ENCODE measurements around the gene RANBP9.

Gene RANBP9

DNA sequence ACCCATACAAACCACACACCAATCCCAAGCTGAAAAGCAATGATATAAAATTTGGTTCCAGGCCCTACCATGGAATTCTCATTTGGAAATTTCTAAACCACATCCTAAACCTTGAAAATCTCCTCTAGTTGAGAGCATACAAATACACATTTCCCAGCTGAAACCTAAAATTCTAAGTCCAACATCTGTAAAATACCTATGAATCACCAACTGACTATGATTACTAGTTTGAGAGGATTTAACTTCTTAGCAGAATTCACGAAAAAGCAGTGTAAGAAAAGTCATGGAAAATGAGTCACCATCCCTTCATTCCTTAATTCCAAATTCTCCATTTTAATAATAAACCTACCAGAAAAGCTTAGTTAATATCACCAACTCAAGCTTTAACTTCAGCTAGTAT, 15.4 kb downstream of the RANBP9 start:
- Mint-ChIP-seq H3K27me3 (no peaks in the 10 kb centered on the region), H3K36me3 (peaks cover 9% of the 10 kb centered on the region), H3K4me1 (ENCODE audit: low read depth) (peaks cover 78% of the 10 kb centered on the region), H3K4me3 (no peak overlapping the region), H3K9me3 (ENCODE audit: low read depth) (no peaks in the 10 kb centered on the region), H3K27ac (peak overlapping the region; percentile 88)

DNA sequence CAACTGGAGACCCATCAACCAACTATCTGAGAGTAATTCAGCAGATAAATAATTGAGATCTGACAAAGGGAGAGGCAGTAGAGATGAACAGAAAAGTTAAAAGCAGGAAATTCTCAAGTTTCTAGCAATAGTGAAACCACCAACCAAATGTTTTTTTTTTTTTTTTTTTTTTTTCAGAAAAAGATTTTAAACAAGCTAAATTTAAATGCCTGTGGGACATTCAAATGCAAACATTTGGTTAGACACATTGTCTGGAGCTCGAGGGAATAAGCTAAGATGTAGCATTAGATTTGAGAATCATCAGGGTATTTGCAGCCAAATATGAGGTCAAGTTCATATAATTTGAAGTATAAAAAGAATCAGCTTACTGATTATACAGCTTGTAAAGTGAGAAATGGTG, 16.4 kb downstream of the RANBP9 start:
- no peaks in the 10 kb centered on the region for H3K9me3 Mint-ChIP-seq (ENCODE audit: low read depth)
- peaks cover 77% of the 10 kb centered on the region for H3K4me1 Mint-ChIP-seq (ENCODE audit: low read depth)
- peak overlapping the region; percentile 80 for H3K27ac Mint-ChIP-seq
- no peaks in the 10 kb centered on the region for H3K27me3 Mint-ChIP-seq
- peaks cover 10% of the 10 kb centered on the region for H3K36me3 Mint-ChIP-seq
- peak overlapping the region; percentile 64 for H3K4me3 Mint-ChIP-seq

DNA sequence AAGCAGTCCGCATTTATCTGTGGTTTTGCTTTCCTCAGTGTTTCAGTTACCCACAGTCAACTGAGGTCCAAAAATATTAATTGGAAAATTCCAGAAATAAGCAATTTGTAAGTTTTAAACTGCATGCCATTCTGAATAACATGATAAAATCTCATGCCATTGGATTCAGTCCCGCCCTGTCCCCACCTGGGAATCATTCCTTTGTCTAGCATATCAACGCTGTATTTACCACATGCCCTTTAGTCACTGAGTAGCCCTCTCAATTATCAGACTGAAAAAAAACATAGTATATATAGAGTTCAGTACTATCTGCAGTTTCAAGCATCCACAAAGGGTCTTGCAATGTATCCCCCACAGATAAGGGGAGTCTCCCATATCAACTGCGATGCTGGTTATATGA, 17.1 kb downstream of the RANBP9 start:
- H3K4me1 Mint-ChIP-seq (ENCODE audit: low read depth): peaks cover 80% of the 10 kb centered on the region
- H3K9me3 Mint-ChIP-seq (ENCODE audit: low read depth): peaks cover 4% of the 10 kb centered on the region
- no peak overlapping the region for H3K4me3 Mint-ChIP-seq
- H3K27ac Mint-ChIP-seq: peak overlapping the region; percentile 80
- peaks cover 14% of the 10 kb centered on the region for H3K36me3 Mint-ChIP-seq
- H3K27me3 Mint-ChIP-seq: no peaks in the 10 kb centered on the region

DNA sequence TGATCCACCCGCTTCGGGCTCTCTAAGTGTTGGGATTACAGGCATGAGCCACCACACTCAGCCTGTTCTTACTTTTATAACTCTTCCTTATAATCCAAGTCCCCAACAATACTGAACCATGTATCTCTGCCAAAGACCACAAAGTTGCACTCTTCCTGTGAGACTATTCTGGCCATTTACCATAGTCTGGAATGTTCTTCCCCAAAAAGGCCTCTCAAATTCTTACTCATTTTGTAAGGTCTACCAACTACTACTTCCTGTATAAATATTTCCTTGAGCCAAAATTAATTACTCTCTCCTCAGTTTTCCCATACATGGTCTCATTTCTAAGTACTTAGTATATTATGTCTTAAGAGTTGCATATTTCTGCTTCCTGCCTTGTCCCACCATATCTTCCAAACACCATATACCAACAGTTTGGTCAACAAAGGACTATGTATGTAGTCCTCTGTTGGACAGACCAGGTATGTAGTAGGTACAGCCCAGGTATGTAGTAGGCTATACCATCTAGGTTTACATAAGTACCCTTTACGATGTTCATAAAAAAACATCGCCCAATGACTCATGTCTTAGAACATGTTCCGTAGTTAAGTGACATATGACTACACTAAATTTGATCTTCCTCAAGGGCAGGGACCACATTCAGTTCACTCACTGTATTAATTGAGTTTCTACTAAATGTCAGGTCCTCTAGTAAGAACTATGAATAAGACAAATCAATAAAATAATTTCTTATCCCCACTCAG, 22.0 kb downstream of the RANBP9 start:
- Mint-ChIP-seq H3K9me3 (ENCODE audit: low read depth) (peaks cover 7% of the 10 kb centered on the region), H3K36me3 (peaks cover 10% of the 10 kb centered on the region), H3K4me3 (peak overlapping the region; percentile 33), H3K4me1 (ENCODE audit: low read depth) (peaks cover 75% of the 10 kb centered on the region), H3K27me3 (no peaks in the 10 kb centered on the region), H3K27ac (peak overlapping the region; percentile 88)

DNA sequence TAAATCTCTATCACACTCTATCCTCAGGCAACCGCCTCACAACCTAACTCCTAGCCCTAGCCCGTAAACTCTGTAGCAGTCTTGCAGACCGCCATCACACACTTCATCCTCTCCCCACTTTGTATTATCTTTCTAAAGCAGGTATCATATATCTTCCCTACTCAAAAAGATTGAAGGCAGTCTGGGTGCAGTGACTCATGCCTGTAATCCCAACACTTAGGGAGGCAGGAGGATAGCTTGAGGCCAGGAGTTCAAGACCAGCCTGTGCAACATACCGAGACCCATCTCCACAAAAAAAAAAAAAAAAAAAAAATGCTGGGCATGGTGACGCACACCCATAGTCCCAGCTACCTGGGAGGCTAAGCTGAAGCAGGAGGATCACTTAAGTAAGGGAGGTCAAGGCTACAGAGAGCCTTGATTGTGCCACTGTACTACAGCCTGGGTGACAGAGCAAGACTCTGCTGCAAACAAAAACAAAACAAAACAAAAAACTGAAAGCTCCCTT, 22.9 kb downstream of the RANBP9 start:
- no peaks in the 10 kb centered on the region for H3K27me3 Mint-ChIP-seq
- H3K4me3 Mint-ChIP-seq: peak overlapping the region; percentile 43

DNA sequence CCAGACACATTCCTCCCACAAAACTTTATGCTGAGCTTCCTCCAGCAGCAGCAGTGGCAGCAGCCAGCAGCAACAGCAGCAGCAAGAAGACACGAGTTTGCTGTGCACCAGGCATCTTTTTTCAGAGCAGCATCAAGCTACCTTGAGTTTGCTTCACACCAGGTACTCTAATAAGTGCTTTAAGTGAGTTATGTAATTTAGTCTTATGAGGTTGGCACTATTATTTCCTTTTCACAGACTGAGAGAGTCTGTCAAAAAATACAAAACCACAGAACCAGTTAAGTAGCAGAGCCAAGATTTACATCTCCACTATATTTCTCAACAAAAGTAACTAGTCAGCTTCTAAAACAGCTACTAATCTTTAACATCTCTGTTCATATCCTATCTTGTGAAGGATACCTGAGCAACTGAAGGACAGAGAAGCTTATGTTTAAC, 23.7 kb downstream of the RANBP9 start:
- no peaks in the 10 kb centered on the region for H3K27me3 Mint-ChIP-seq
- H3K27ac Mint-ChIP-seq: peak overlapping the region; percentile 88
- H3K4me1 Mint-ChIP-seq (ENCODE audit: low read depth): peaks cover 74% of the 10 kb centered on the region
- peaks cover 7% of the 10 kb centered on the region for H3K36me3 Mint-ChIP-seq
- peak overlapping the region; percentile 46 for H3K4me3 Mint-ChIP-seq
- H3K9me3 Mint-ChIP-seq (ENCODE audit: low read depth): peaks cover 7% of the 10 kb centered on the region

More for the DNA sequence above, 22.9 kb downstream of the RANBP9 start:
- H3K9me3 Mint-ChIP-seq (ENCODE audit: low read depth): peaks cover 7% of the 10 kb centered on the region
- peaks cover 7% of the 10 kb centered on the region for H3K36me3 Mint-ChIP-seq
- peaks cover 77% of the 10 kb centered on the region for H3K4me1 Mint-ChIP-seq (ENCODE audit: low read depth)
- peak overlapping the region; percentile 88 for H3K27ac Mint-ChIP-seq

DNA sequence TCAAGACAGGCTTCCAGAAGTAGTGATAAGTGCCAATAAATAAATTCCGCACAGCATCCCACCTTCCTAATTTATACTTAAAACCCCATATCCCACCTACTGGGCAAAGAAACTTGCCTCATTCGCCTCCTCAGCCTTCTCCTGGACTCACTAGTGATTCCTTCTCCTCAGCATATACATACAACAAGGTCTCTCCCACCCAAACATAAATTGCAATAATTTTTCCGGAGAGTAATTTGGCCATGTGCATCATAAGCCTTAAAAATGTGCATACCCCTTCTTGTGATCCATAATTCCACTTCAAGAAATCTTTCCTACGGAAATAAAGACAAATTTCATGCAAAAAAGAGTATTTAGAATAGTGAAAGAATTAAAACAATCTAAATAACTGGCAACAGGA, 26.8 kb downstream of the RANBP9 start:
- no peak overlapping the region for H3K4me3 Mint-ChIP-seq
- H3K4me1 Mint-ChIP-seq (ENCODE audit: low read depth): peaks cover 80% of the 10 kb centered on the region

DNA sequence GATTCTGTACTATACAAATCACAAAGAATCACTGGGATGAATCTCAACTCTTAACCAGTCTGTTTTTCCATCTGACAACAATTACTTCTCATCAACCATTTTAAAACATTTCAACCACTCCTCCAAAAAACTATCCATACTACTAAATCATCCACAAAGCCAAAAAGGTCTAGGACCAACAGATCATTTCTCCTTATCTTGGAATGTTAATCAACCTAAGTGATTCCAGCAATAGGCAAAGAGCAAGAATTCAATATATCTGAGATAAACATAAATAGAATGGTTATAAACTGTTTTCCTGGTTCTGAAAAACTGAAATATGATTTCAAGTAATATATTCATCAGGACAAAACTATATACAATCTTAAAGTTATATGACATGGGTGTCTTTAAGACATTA, 28.6 kb downstream of the RANBP9 start:
- Mint-ChIP-seq H3K9me3 (ENCODE audit: low read depth) (no peaks in the 10 kb centered on the region), H3K27ac (peak overlapping the region; percentile 85), H3K36me3 (peaks cover 6% of the 10 kb centered on the region), H3K27me3 (no peaks in the 10 kb centered on the region), H3K4me1 (ENCODE audit: low read depth) (peaks cover 74% of the 10 kb centered on the region), H3K4me3 (peak overlapping the region; percentile 58)

More for the DNA sequence above, 26.8 kb downstream of the RANBP9 start:
- H3K36me3 Mint-ChIP-seq: peaks cover 10% of the 10 kb centered on the region
- H3K9me3 Mint-ChIP-seq (ENCODE audit: low read depth): peaks cover 6% of the 10 kb centered on the region
- H3K27ac Mint-ChIP-seq: peak overlapping the region; percentile 43
- no peaks in the 10 kb centered on the region for H3K27me3 Mint-ChIP-seq

DNA sequence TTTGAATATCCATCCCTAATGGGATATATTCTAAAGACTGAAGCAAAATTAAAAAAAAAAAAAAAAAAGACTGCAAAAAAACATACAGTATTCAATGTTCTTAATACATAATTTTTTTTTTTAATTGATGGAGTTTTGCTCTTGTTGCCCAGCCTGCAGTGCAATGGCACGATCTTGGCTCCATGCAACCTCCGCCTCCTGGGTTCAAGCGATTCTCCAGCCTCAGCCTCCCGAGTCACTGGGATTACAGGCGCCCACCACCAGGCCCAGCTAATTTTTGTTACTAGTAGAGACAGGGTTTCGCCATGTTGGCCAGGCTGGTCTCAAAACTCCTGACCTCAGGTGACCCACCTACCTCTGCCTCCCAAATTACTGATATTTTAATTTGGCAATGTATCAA, 29.3 kb downstream of the RANBP9 start:
- Mint-ChIP-seq H3K4me1 (ENCODE audit: low read depth) (peaks cover 70% of the 10 kb centered on the region), H3K36me3 (peaks cover 6% of the 10 kb centered on the region), H3K4me3 (no peak overlapping the region)

DNA sequence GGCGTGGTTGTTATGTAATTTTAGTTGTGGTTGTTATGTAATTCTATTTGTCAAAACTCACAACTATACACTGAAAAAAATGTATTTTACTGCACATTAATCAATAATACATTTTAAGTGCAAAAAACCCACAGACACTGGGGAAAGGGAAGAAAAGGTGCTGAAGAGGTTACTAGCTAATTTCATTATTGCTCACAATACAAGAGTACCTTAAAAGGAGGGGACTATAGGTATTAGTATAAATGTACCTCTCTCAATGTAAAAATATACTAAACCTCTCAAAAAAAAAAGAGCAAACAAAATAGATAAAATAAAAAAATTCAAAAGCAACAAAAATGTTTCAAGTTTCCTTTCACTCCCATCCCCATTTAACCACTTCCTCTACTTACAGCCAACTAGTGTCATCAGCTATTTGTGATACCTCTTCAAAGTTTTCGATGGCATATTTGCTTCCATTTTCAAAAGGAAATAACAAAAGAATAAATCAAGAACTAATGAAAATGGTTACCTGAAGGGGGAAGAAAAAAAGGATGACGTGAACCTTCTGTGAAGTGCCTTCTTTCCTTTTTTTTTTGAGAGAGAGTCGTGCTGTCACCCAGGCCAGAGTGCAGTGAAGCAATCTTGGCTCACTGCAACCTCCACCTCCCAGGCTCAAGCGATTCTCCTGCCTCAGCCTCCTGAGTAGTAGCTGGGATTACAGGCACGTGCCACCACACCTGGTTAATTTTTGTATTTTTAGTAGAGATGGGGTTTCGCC, 30.2 kb downstream of the RANBP9 start:
- Mint-ChIP-seq H3K4me3 (peak overlapping the region; percentile 42), H3K4me1 (ENCODE audit: low read depth) (peaks cover 68% of the 10 kb centered on the region), H3K27ac (peak overlapping the region; percentile 85), H3K9me3 (ENCODE audit: low read depth) (peaks cover 7% of the 10 kb centered on the region), H3K27me3 (no peaks in the 10 kb centered on the region), H3K36me3 (peaks cover 14% of the 10 kb centered on the region)

More for the DNA sequence above, 29.3 kb downstream of the RANBP9 start:
- H3K9me3 Mint-ChIP-seq (ENCODE audit: low read depth): no peaks in the 10 kb centered on the region
- peak overlapping the region; percentile 85 for H3K27ac Mint-ChIP-seq
- no peaks in the 10 kb centered on the region for H3K27me3 Mint-ChIP-seq

DNA sequence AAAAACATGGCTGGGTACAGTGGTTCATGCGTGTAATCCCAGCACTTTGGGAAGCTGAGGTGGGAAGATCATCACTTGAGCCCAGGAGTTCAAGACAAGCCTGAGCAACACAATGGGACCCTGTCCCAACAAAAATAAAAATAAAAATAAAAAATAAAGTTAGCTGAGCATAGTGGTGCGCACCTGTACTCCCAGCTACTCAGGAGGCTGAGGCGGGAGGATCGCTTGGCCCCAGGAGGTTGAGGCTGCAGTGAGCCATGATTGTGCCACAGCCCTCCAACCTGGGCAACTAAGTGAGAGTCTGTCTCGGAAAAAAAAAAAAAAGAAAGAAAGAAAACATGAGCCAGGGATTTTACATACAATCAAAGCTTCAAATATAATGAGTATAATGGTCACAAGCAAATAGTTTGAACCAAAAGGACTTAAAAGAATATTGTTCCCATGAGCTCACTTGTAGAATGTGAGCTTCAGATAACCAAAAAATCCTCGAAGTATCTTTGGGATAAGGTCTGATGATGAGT, 31.1 kb downstream of the RANBP9 start:
- Mint-ChIP-seq H3K27ac (peak overlapping the region; percentile 85), H3K4me3 (peak overlapping the region; percentile 42), H3K9me3 (ENCODE audit: low read depth) (peaks cover 11% of the 10 kb centered on the region), H3K36me3 (peaks cover 16% of the 10 kb centered on the region), H3K4me1 (ENCODE audit: low read depth) (peaks cover 71% of the 10 kb centered on the region), H3K27me3 (no peaks in the 10 kb centered on the region)

DNA sequence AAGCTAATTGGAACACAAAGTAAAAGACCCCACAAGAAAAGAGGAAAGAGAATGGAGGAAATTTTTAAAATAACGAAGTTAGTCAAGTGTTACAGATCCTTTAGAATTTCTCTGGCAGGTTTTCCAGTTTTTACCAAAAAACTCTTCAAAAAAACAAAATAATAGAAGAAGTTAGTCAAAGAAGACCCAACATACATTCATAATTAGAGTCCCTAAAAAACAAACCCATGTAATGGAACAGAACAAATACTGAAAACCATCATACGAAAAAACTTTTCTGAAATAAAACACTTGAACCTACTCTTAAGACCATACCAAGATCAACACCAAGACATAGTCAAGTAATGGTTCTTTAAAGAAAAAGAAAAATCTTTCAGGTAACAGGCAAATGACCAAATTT, 31.6 kb downstream of the RANBP9 start:
- Mint-ChIP-seq H3K4me3 (no peak overlapping the region), H3K4me1 (ENCODE audit: low read depth) (peaks cover 72% of the 10 kb centered on the region), H3K27ac (peak overlapping the region; percentile 54), H3K36me3 (peaks cover 20% of the 10 kb centered on the region), H3K9me3 (ENCODE audit: low read depth) (peaks cover 11% of the 10 kb centered on the region), H3K27me3 (no peaks in the 10 kb centered on the region)

DNA sequence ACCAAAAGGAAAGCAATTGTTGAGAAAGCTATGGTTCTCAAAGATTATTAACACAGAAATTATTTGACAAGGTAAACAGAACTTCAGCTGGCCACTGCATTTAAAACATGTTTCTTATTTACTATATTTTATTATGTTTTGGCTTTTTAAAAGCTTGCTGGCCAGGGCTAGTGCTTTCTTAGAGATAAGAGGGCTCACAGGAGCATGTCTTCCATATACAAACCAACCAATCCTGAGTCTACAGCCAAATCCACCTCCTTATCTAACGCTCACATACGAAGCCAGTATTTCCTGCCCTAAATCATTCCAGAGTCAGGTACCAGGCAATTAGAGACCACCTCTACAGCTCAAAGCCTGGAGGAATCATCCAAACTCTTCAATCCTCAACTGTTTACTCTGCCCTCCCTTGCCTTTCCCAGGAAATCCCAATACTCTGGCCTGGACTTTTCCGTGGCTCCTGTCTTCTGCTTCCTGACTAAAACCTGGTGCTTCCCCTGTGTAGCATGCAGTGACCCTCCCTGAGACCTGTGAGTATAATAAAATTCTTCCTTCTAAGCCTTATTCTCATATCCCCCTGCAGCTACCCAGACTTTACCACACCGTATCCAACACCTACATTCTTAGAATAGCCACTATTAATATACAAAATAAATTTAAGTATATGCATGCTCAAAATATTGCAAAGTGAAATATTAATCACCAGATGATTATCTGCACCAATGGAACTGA, 33.2 kb downstream of the RANBP9 start:
- Mint-ChIP-seq H3K4me3 (no peak overlapping the region), H3K27ac (no peak overlapping the region), H3K4me1 (ENCODE audit: low read depth) (peaks cover 68% of the 10 kb centered on the region), H3K9me3 (ENCODE audit: low read depth) (peaks cover 14% of the 10 kb centered on the region), H3K36me3 (peaks cover 24% of the 10 kb centered on the region), H3K27me3 (no peaks in the 10 kb centered on the region)

DNA sequence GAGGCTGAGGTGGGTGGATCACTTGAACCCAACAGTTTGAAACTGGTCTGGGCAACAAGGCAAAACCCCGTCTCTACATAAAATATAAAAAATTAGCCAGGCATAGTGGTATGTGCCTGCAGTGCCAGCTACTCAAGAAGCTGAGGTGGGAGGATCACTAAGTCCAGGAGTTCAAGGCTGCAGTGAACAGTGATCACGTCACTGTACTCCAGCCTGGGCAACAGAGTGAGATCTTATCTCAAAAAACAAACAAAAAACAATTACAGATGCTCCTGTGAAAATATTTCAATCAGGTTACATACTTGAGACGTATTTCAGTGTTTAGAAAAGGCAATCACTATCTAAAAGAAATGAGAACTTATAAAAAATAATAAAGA, 33.8 kb downstream of the RANBP9 start:
- H3K27me3 Mint-ChIP-seq: no peaks in the 10 kb centered on the region
- no peak overlapping the region for H3K4me3 Mint-ChIP-seq
- peaks cover 26% of the 10 kb centered on the region for H3K36me3 Mint-ChIP-seq
- H3K27ac Mint-ChIP-seq: no peak overlapping the region
- H3K9me3 Mint-ChIP-seq (ENCODE audit: low read depth): peaks cover 14% of the 10 kb centered on the region
- H3K4me1 Mint-ChIP-seq (ENCODE audit: low read depth): peaks cover 70% of the 10 kb centered on the region
